T-helper 9 cell (primary cell): Measurements from ENCODE around the gene MBOAT7.
A peak's percentile ranks its signal among the peaks of the same experiment; 100 is the strongest.
"Not testable (repeated sequence)": the region's sequence is repeated elsewhere in the genome, so short reads cannot be mapped to it uniquely, and the experiment has no call there.

Source experiments
- DNase-seq: peaks from one replicate; pipeline ENCODE4 v3.0.0-alpha.2; 2020

Gene MBOAT7

GRCh38 chr19:54208784-54209057, 19.3 kb upstream of the MBOAT7 start:
- DNase-seq, result no peak

GRCh38 chr19:54207983-54208783, 18.8 kb upstream of the MBOAT7 start:
- DNase-seq, result no peak

- no peak for DNase-seq
Observed at GRCh38 chr19:54207676-54207982, 18.2 kb upstream of the MBOAT7 start.

- not testable (repeated sequence) for DNase-seq
Observed at GRCh38 chr19:54207193-54207592, 17.8 kb upstream of the MBOAT7 start.

- no peak for DNase-seq
Observed at GRCh38 chr19:54206831-54207177, 17.4 kb upstream of the MBOAT7 start.

GRCh38 chr19:54206030-54206830, 16.9 kb upstream of the MBOAT7 start:
- no peak for DNase-seq

GRCh38 chr19:54204767-54205468, 15.5 kb upstream of the MBOAT7 start:
- DNase-seq, result no peak

GRCh38 chr19:54203151-54203611, 13.8 kb upstream of the MBOAT7 start:
- no peak for DNase-seq

- DNase-seq, result no peak
Observed at GRCh38 chr19:54201980-54202379, 12.6 kb upstream of the MBOAT7 start.

GRCh38 chr19:54201172-54201701, 11.9 kb upstream of the MBOAT7 start:
- DNase-seq, result no peak

- no peak for DNase-seq
Observed at GRCh38 chr19:54199401-54199800, 10.0 kb upstream of the MBOAT7 start.

- no peak for DNase-seq
Observed at GRCh38 chr19:54197121-54197520, 7.7 kb upstream of the MBOAT7 start.

- DNase-seq, result no peak
Observed at GRCh38 chr19:54196536-54196935, 7.2 kb upstream of the MBOAT7 start.

GRCh38 chr19:54194463-54194862, 5.1 kb upstream of the MBOAT7 start:
- not testable (repeated sequence) for DNase-seq

- no peak for DNase-seq
Observed at GRCh38 chr19:54193011-54193410, 3.6 kb upstream of the MBOAT7 start.

- no peak for DNase-seq
Observed at GRCh38 chr19:54191811-54192453, 2.6 kb upstream of the MBOAT7 start.

GRCh38 chr19:54191011-54191810, 1.8 kb upstream of the MBOAT7 start, which contains the start of gene TSEN34:
TSS of gene TSEN34 (plus strand) at chr19:54191308. CDS start at chr19:54191365, 57 bp downstream.
- DNase-seq, result peak; percentile 82

GRCh38 chr19:54190503-54191010, 1.2 kb upstream of the MBOAT7 start:
- DNase-seq, result peak; percentile 100

GRCh38 chr19:54189735-54190502, 539 bp upstream of the MBOAT7 start:
- peak; percentile 99 for DNase-seq

- DNase-seq, result peak; percentile 50
Observed at GRCh38 chr19:54188215-54188871, 1.0 kb downstream of the MBOAT7 start.
